Measurements from ENCODE around the gene IGFBP5. TPM values are rescaled to one million over a fixed set of nuclear protein-coding genes. Genes with fewer than 3 reads are reported as not detected.

The IGFBP5 gene
- total and polyA plus RNA-seq, 7 experiments from 2014 or later = not detected

GRCh38 chr2:216696751-216697560, 1.6 kb upstream of the IGFBP5 start:
- Histone ChIP-seq H3K36me3 (ENCODE audit: control insufficient read depth in 2 of 3, insufficient read depth in 3 of 3, low read length in 3 of 3) (no peaks in the 10 kb centered on the region), H3K4me1 (ENCODE audit: control insufficient read depth in 2 of 2, insufficient read depth in 2 of 2, low read length in 2 of 2) (peaks cover 10 to 19% of the 10 kb centered on the region in 2 donors), H3K27ac (ENCODE audit: low read depth, low read length) (no peak overlapping the region), H3K9me3 (ENCODE audit: control insufficient read depth in 2 of 3, low read length in 3 of 3) (no peaks in the 10 kb centered on the region), H3K4me3 (ENCODE audit: low read length) (no peak overlapping the region), H3K27me3 (ENCODE audit: control insufficient read depth in 2 of 2, insufficient read depth in 2 of 2, low read length in 2 of 2) (peaks cover 3 to 7% of the 10 kb centered on the region in 2 donors)
- no peak overlapping the region for H3K27ac Mint-ChIP-seq
- ChIA-PET CTCF (no interaction called here), POLR2A (no interaction called here)
- peaks cover 15 to 53% (median 41%) of the 10 kb centered on the region in 5 donors for H3K27me3 Mint-ChIP-seq
- H3K4me1 Mint-ChIP-seq = peaks cover 5 to 39% (median 28%) of the 10 kb centered on the region in 7 donors
- no peak for DNase-seq
- H3K9me3 Mint-ChIP-seq = no peaks in the 10 kb centered on the region
- no peaks in the 10 kb centered on the region for H3K36me3 Mint-ChIP-seq
- intact Hi-C loops (cut with micrococcal nuclease) = loop anchor here (1.0 to 10.0 kb wide), 6 partner anchors 11 to 1060 kb away; no protein-coding TSS in a partner anchor
- ATAC-seq = no peak
- H3K4me3 Mint-ChIP-seq = peak overlapping the region in 3 of 10 donors; percentile 0 to 59 (median 12)

DNA sequence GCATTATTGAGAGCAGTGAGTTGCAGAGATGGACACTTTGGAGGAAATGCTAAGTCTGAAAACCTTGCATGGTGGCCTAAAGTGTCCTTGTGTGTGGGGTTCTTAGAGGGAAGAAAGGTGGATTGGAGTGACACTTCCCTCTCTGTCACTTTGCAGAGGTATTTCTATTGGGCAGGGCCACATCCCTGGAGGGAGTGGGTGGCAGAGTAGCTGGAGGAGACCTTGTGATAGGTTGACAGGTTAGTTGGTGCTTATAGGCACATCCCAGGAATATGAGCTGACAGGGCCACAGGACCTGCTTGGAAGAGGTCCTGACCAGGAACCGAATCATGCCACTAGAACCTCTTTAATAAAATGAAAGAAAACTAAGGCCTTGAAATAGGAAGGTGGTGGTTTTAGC, 972 bp upstream of the IGFBP5 start:
- ChIA-PET CTCF (no interaction called here), POLR2A (no interaction called here)
- Histone ChIP-seq H3K27me3 (ENCODE audit: control insufficient read depth in 2 of 2, insufficient read depth in 2 of 2, low read length in 2 of 2) (peaks cover 3 to 7% of the 10 kb centered on the region in 2 donors), H3K9me3 (ENCODE audit: control insufficient read depth in 2 of 3, low read length in 3 of 3) (no peaks in the 10 kb centered on the region), H3K4me1 (ENCODE audit: control insufficient read depth in 2 of 2, insufficient read depth in 2 of 2, low read length in 2 of 2) (peaks cover 10 to 23% of the 10 kb centered on the region in 2 donors), H3K27ac (ENCODE audit: low read depth, low read length) (no peak overlapping the region), H3K36me3 (ENCODE audit: control insufficient read depth in 2 of 3, insufficient read depth in 3 of 3, low read length in 3 of 3) (no peaks in the 10 kb centered on the region), H3K4me3 (ENCODE audit: low read length) (no peak overlapping the region)
- ATAC-seq = no peak
- intact Hi-C loops (cut with micrococcal nuclease) = loop anchor here (1.0 to 10.0 kb wide), 6 partner anchors 12 to 1061 kb away; no protein-coding TSS in a partner anchor
- Mint-ChIP-seq H3K9me3 (no peaks in the 10 kb centered on the region), H3K4me1 (peaks cover 9 to 45% (median 33%) of the 10 kb centered on the region in 7 donors), H3K27ac (no peak overlapping the region), H3K27me3 (peaks cover 17 to 55% (median 44%) of the 10 kb centered on the region in 5 donors), H3K4me3 (peak overlapping the region in 2 of 10 donors; percentile 5 to 37), H3K36me3 (no peaks in the 10 kb centered on the region)
- DNase-seq = no peak

GRCh38 chr2:216694826-216695217, 527 bp downstream of the IGFBP5 start:
- Mint-ChIP-seq H3K4me3 (peak overlapping the region in 9 of 10 donors; percentile 43 to 92 (median 82)), H3K4me1 (peaks cover 12 to 49% (median 37%) of the 10 kb centered on the region in 7 donors), H3K36me3 (no peaks in the 10 kb centered on the region), H3K27ac (no peak overlapping the region), H3K27me3 (peaks cover 27 to 66% (median 58%) of the 10 kb centered on the region in 5 donors), H3K9me3 (no peaks in the 10 kb centered on the region)
- DNase-seq (no peak), ATAC-seq (no peak)
- H3K4me1 ChIP-seq (ENCODE audit: control insufficient read depth in 2 of 2, insufficient read depth in 2 of 2, low read length in 2 of 2) = peaks cover 10 to 28% of the 10 kb centered on the region in 2 donors
- H3K9me3 ChIP-seq (ENCODE audit: control insufficient read depth in 2 of 3, low read length in 3 of 3) = no peaks in the 10 kb centered on the region
- ChIA-PET CTCF (interaction anchor here (1.3 kb wide), 1 partner anchor 1080 kb away, joined by 3 read pairs; no protein-coding TSS in a partner anchor), POLR2A (no interaction called here)
- H3K4me3 ChIP-seq (ENCODE audit: low read length) = no peak overlapping the region
- intact Hi-C loops (cut with micrococcal nuclease) = loop anchor here (5.0 to 10.0 kb wide), 4 partner anchors 530 to 1062 kb away; no protein-coding TSS in a partner anchor
- H3K27ac ChIP-seq (ENCODE audit: low read depth, low read length) = no peak overlapping the region
- no peaks in the 10 kb centered on the region for H3K36me3 ChIP-seq (ENCODE audit: control insufficient read depth in 2 of 3, insufficient read depth in 3 of 3, low read length in 3 of 3)
- peaks cover 3 to 7% of the 10 kb centered on the region in 2 donors for H3K27me3 ChIP-seq (ENCODE audit: control insufficient read depth in 2 of 2, insufficient read depth in 2 of 2, low read length in 2 of 2)

GRCh38 chr2:216694082-216694825, 1.1 kb downstream of the IGFBP5 start:
- Mint-ChIP-seq H3K27ac (peak overlapping the region in 1 of 9 donors; percentile 42), H3K4me1 (peaks cover 12 to 49% (median 37%) of the 10 kb centered on the region in 7 donors), H3K4me3 (peak overlapping the region; percentile 78 to 92 (median 84)), H3K36me3 (no peaks in the 10 kb centered on the region), H3K27me3 (peaks cover 33 to 72% (median 64%) of the 10 kb centered on the region in 5 donors), H3K9me3 (no peaks in the 10 kb centered on the region)
- CTCF ChIA-PET = no interaction called here
- ATAC-seq (peak; percentile 43), DNase-seq (peak; percentile 7 to 54 (median 36))
- Histone ChIP-seq H3K27me3 (ENCODE audit: control insufficient read depth in 2 of 2, insufficient read depth in 2 of 2, low read length in 2 of 2) (peaks cover 3 to 7% of the 10 kb centered on the region in 2 donors), H3K36me3 (ENCODE audit: control insufficient read depth in 2 of 3, insufficient read depth in 3 of 3, low read length in 3 of 3) (no peaks in the 10 kb centered on the region), H3K9me3 (ENCODE audit: control insufficient read depth in 2 of 3, low read length in 3 of 3) (no peaks in the 10 kb centered on the region), H3K4me3 (ENCODE audit: low read length) (no peak overlapping the region), H3K27ac (ENCODE audit: low read depth, low read length) (no peak overlapping the region), H3K4me1 (ENCODE audit: control insufficient read depth in 2 of 2, insufficient read depth in 2 of 2, low read length in 2 of 2) (peaks cover 10 to 28% of the 10 kb centered on the region in 2 donors)
- POLR2A ChIA-PET = no interaction called here
- intact Hi-C loops (cut with micrococcal nuclease) = loop anchor here (5.0 to 10.0 kb wide), 2 partner anchors 531 to 918 kb away; no protein-coding TSS in a partner anchor

DNA sequence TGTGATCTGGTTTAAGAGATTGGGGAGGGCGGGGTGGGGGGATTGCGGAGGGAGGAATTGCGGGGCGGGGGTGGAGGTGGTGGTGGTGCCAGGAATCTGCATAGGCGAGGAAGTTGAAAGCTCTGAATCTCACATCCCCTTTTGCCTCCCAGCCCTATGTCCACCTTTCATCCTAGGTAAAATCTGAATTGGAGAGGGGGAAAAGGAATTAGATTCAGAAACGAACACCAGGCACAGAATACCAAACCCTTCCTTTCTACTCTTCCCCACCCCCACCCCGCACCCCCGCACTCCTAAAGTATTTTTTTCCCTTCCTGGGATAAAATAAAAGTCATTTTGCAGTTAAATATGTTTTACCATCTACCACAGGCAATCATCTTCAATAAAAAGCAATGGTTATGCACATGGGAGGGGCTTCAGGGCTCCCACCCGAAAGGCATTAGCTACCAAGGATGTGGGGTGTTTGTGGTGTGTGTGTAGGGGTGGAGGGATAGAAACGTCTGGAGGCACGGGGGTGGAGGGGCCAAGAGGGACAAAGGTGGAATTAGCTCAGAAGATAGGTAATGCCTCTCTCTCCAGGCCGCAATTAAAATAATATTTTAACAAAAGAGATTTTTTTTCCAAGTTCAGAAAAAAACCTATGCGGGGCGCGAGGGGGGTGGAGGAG, 1.8 kb downstream of the IGFBP5 start:
- H3K9me3 ChIP-seq (ENCODE audit: control insufficient read depth in 2 of 3, low read length in 3 of 3) = no peaks in the 10 kb centered on the region
- POLR2A ChIA-PET = no interaction called here
- Mint-ChIP-seq H3K27me3 (peaks cover 36 to 78% (median 69%) of the 10 kb centered on the region in 5 donors), H3K27ac (peak overlapping the region in 1 of 9 donors; percentile 42), H3K9me3 (no peaks in the 10 kb centered on the region), H3K4me1 (peaks cover 12 to 49% (median 37%) of the 10 kb centered on the region in 7 donors), H3K36me3 (no peaks in the 10 kb centered on the region), H3K4me3 (peak overlapping the region; percentile 78 to 92 (median 84))
- CTCF ChIA-PET = interaction anchor here (1.3 kb wide), 1 partner anchor 1020 kb away, joined by 3 read pairs; no protein-coding TSS in a partner anchor
- H3K4me1 ChIP-seq (ENCODE audit: control insufficient read depth in 2 of 2, insufficient read depth in 2 of 2, low read length in 2 of 2) = peaks cover 10 to 28% of the 10 kb centered on the region in 2 donors
- ATAC-seq = no peak
- no peak overlapping the region for H3K27ac ChIP-seq (ENCODE audit: low read depth, low read length)
- intact Hi-C loops (cut with micrococcal nuclease) = loop anchor here (5.0 to 10.0 kb wide), 2 partner anchors 531 to 919 kb away; no protein-coding TSS in a partner anchor
- no peak for DNase-seq
- H3K4me3 ChIP-seq (ENCODE audit: low read length) = no peak overlapping the region
- H3K36me3 ChIP-seq (ENCODE audit: control insufficient read depth in 2 of 3, insufficient read depth in 3 of 3, low read length in 3 of 3) = no peaks in the 10 kb centered on the region
- H3K27me3 ChIP-seq (ENCODE audit: control insufficient read depth in 2 of 2, insufficient read depth in 2 of 2, low read length in 2 of 2) = peaks cover 3 to 7% of the 10 kb centered on the region in 2 donors

Data from naive thymus-derived CD4-positive, alpha-beta T cell (primary cell).